Measurements from ENCODE around the gene RIC1. TPM values are rescaled to one million over a fixed set of nuclear protein-coding genes. Genes with fewer than 3 reads are reported as not detected.

RIC1 gene
- total and polyA plus RNA-seq, 9 donors = 13.4 to 20.7 (median 16.4) TPM

DNA sequence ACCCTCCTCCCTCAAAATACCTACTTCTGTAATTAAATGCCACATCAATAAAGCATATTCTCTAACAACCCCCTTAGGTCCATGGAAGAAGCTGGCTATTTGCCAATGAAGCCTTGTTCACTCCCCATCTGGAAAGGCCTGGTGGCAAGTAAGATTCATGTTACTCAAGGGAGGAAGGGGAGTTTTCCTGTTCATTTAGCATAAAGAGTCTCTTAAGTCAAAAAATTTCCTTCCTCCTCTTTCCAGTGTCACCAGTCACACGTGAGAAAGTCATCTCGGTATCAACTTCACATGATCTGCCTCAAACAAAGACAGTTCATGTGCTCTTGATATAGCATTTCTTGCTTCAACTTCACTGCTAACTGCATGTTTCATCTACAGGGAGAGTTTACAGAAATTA lies 32.7 kb upstream of the RIC1 start:
- Histone ChIP-seq H3K36me3 (ENCODE audit: control insufficient read depth, insufficient read depth, low read length) (no peaks in the 10 kb centered on the region), H3K27ac (ENCODE audit: low read length) (no peak overlapping the region), H3K4me1 (ENCODE audit: control insufficient read depth, insufficient read depth, low read length) (no peaks in the 10 kb centered on the region), H3K9me3 (replicated peaks; ENCODE audit: control insufficient read depth, low read depth, low read length) (peaks cover 2% of the 10 kb centered on the region), H3K27me3 (ENCODE audit: control insufficient read depth, insufficient read depth, low read length) (no peaks in the 10 kb centered on the region), H3K4me3 (ENCODE audit: low read length) (no peak overlapping the region)
- DNase-seq = peak; percentile 38
- WGBS (ENCODE audit: insufficient coverage) = no CpG with 5 or more reads among the region's 2 CpGs

DNA sequence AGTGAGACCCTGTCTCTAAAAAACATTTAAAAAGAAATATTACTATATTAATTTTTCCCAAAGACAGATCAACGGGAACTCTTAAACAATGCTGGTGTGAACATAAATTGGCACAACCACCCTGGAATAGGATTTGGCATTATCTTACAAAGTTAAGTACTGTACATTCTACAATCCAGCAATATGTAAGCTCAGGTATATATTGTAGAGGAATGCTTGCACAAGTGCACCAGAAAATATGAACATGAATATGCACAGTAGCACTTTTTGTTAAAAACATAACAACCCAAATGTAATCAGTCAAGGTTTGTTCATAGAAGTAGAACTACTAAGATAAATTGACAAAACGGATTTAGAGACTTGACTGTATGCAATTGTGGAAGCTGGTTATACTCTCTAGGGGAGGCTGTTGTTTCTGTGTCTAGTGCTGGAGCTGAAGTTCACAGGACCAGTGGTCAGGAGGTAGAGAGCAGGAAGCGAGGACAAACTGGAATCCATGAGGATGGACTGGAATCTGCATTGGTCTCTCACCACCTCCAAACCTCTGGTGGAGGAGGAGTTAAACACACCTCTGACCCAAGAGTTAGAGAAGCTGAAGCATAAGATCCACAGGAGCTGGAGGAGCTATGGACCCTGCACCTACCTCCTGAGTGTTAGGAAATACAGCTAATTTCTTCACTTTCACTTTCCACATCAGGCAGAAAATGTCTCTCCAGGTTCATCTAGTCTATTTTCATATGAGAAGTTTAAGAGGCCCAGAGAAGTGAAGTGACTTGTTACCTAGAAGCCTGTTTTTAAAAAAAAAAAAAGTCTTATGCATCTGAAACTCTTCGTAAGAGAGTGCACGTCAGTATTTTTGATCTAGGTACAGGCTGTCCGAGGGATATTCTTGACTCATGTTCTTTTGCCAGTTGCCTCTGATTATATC lies 20.3 kb upstream of the RIC1 start:
- Histone ChIP-seq H3K36me3 (ENCODE audit: control insufficient read depth, insufficient read depth, low read length) (no peaks in the 10 kb centered on the region), H3K27me3 (ENCODE audit: control insufficient read depth, insufficient read depth, low read length) (no peaks in the 10 kb centered on the region), H3K9me3 (replicated peaks; ENCODE audit: control insufficient read depth, low read depth, low read length) (no peaks in the 10 kb centered on the region), H3K4me1 (ENCODE audit: control insufficient read depth, insufficient read depth, low read length) (peaks cover 2% of the 10 kb centered on the region), H3K27ac (ENCODE audit: low read length) (no peak overlapping the region), H3K4me3 (ENCODE audit: low read length) (no peak overlapping the region)
- WGBS (ENCODE audit: insufficient coverage) = 83% methylated on average over 1 of the region's 6 CpGs
- no peak for DNase-seq

GRCh38 chr9:5609226-5609596 lies 19.7 kb upstream of the RIC1 start:
- no CpG with 5 or more reads among the region's 3 CpGs for WGBS (ENCODE audit: insufficient coverage)
- no peaks in the 10 kb centered on the region for H3K36me3 ChIP-seq (ENCODE audit: control insufficient read depth, insufficient read depth, low read length)
- DNase-seq = no peak
- no peak overlapping the region for H3K27ac ChIP-seq (ENCODE audit: low read length)
- no peak overlapping the region for H3K4me3 ChIP-seq (ENCODE audit: low read length)
- no peaks in the 10 kb centered on the region for H3K9me3 ChIP-seq (replicated peaks; ENCODE audit: control insufficient read depth, low read depth, low read length)
- peaks cover 2% of the 10 kb centered on the region for H3K4me1 ChIP-seq (ENCODE audit: control insufficient read depth, insufficient read depth, low read length)
- no peaks in the 10 kb centered on the region for H3K27me3 ChIP-seq (ENCODE audit: control insufficient read depth, insufficient read depth, low read length)

DNA sequence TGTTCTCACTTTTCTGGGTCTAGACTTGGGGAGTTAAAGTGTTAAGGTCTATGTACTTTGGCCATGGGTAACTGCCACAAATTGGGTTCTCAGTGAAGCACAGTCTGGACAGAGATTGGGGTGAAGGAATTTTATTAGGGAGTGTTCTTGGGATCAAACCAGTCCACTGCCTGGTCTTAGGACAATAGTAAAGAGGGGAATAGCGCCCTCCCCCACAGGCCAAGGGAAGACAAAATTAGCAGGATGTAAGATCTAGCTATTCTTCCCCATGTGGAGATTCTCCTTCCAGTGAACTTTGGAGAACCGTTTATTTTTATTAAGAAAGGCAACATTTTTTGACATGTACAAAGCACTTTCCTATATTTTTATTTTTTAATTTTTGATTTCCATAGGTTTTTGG lies 18.4 kb upstream of the RIC1 start:
- no CpG with 5 or more reads among the region's 2 CpGs for WGBS (ENCODE audit: insufficient coverage)
- H3K4me1 ChIP-seq (ENCODE audit: control insufficient read depth, insufficient read depth, low read length) = peaks cover 2% of the 10 kb centered on the region
- no peak overlapping the region for H3K27ac ChIP-seq (ENCODE audit: low read length)
- H3K9me3 ChIP-seq (replicated peaks; ENCODE audit: control insufficient read depth, low read depth, low read length) = no peaks in the 10 kb centered on the region
- H3K27me3 ChIP-seq (ENCODE audit: control insufficient read depth, insufficient read depth, low read length) = no peaks in the 10 kb centered on the region
- H3K36me3 ChIP-seq (ENCODE audit: control insufficient read depth, insufficient read depth, low read length) = no peaks in the 10 kb centered on the region
- no peak for DNase-seq
- no peak overlapping the region for H3K4me3 ChIP-seq (ENCODE audit: low read length)

DNA sequence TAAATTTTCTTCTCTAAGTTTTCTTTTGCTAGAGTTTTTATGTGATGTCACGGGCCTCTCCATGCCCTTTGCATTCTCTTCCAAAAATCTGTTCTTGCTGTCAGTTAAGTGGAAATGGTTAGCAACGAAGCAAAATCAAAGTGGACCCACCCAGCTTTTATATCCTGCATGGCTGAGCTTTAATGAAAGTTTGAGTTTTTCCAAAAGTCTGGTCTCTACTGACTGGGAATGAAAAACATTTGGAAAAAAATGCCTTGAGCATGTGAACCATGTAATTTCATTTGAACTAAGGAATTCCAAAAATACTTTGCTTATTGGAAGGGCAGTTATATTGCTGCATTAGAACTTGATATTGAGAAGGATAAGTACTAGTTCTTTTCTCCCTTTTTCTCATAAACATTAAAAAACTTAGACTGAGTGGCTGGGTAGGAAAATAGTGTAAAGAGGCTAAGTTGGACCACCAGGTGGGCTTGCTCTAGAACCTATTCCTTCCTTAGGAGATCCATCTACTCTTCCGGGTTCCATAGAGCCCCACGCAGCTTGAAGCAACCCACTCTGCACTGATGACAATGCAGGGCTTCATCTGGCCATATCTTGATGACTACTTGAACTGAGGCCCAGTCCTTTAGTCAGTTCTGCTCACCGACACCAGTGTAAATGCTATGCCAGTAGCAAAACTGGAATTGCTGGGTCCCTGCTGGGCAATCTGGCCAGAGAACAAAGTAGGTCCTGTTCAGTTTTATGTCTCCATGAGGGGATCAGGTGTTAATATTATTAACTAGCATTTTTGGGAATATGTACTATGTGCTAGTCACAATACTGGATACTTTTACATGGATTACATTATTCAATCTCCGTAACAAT lies 17.4 kb upstream of the RIC1 start:
- no peak overlapping the region for H3K4me3 ChIP-seq (ENCODE audit: low read length)
- no peaks in the 10 kb centered on the region for H3K9me3 ChIP-seq (replicated peaks; ENCODE audit: control insufficient read depth, low read depth, low read length)
- H3K27ac ChIP-seq (ENCODE audit: low read length) = no peak overlapping the region
- 71% methylated on average over 1 of the region's 6 CpGs for WGBS (ENCODE audit: insufficient coverage)
- H3K4me1 ChIP-seq (ENCODE audit: control insufficient read depth, insufficient read depth, low read length) = peaks cover 2% of the 10 kb centered on the region
- no peaks in the 10 kb centered on the region for H3K36me3 ChIP-seq (ENCODE audit: control insufficient read depth, insufficient read depth, low read length)
- no peaks in the 10 kb centered on the region for H3K27me3 ChIP-seq (ENCODE audit: control insufficient read depth, insufficient read depth, low read length)
- DNase-seq = peak; percentile 38

DNA sequence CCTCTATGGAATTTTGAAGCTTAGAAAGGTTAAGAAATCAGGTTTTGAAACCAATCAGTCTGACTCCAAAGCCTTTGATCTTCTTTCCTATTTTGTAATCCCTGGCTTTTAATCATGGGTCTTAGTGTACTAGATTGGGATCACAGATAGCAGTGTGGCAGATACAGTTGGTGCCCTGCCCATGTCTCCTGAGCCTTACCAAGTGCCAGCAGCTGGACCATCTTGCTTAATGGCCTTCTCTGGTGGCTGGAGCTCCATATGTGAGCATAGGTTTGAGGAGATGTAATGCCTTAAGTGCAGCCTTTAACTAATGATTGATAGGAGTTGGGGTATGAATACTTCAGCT lies 16.7 kb upstream of the RIC1 start:
- Histone ChIP-seq H3K4me3 (ENCODE audit: low read length) (no peak overlapping the region), H3K36me3 (ENCODE audit: control insufficient read depth, insufficient read depth, low read length) (no peaks in the 10 kb centered on the region), H3K9me3 (replicated peaks; ENCODE audit: control insufficient read depth, low read depth, low read length) (no peaks in the 10 kb centered on the region), H3K4me1 (ENCODE audit: control insufficient read depth, insufficient read depth, low read length) (peaks cover 2% of the 10 kb centered on the region), H3K27ac (ENCODE audit: low read length) (no peak overlapping the region), H3K27me3 (ENCODE audit: control insufficient read depth, insufficient read depth, low read length) (no peaks in the 10 kb centered on the region)
- no peak for DNase-seq

DNA sequence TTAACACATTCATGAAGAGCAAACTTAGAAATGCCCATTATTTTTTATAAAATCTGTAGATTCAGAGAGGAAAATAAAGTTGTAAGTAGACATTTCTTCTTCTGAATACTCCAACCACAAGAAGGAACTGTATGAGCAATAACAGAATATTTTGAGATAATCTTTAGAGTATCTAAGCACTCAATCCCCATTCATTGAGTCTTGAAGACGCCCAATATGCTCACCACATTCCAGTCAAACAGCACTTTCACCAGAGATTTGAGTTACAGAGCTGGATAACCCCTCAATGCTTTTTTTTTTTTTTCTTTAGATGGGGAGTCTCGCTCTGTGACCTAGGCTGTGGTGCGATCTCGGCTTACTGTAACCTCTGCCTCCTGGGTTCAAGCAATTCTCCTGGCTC lies 14.7 kb upstream of the RIC1 start:
- H3K4me1 ChIP-seq (ENCODE audit: control insufficient read depth, insufficient read depth, low read length) = peaks cover 2% of the 10 kb centered on the region
- no peaks in the 10 kb centered on the region for H3K9me3 ChIP-seq (replicated peaks; ENCODE audit: control insufficient read depth, low read depth, low read length)
- no peak overlapping the region for H3K4me3 ChIP-seq (ENCODE audit: low read length)
- no peaks in the 10 kb centered on the region for H3K36me3 ChIP-seq (ENCODE audit: control insufficient read depth, insufficient read depth, low read length)
- no peak overlapping the region for H3K27ac ChIP-seq (ENCODE audit: low read length)
- no peaks in the 10 kb centered on the region for H3K27me3 ChIP-seq (ENCODE audit: control insufficient read depth, insufficient read depth, low read length)
- WGBS (ENCODE audit: insufficient coverage) = no CpG with 5 or more reads among the region's 4 CpGs
- no peak for DNase-seq

- Histone ChIP-seq H3K4me1 (ENCODE audit: control insufficient read depth, insufficient read depth, low read length) (peaks cover 2% of the 10 kb centered on the region), H3K27me3 (ENCODE audit: control insufficient read depth, insufficient read depth, low read length) (no peaks in the 10 kb centered on the region), H3K27ac (ENCODE audit: low read length) (no peak overlapping the region), H3K9me3 (replicated peaks; ENCODE audit: control insufficient read depth, low read depth, low read length) (no peaks in the 10 kb centered on the region), H3K36me3 (ENCODE audit: control insufficient read depth, insufficient read depth, low read length) (no peaks in the 10 kb centered on the region), H3K4me3 (ENCODE audit: low read length) (no peak overlapping the region)
- no peak for DNase-seq
- WGBS (ENCODE audit: insufficient coverage) = no CpG with 5 or more reads among the region's 3 CpGs
These were observed 13.9 kb upstream of the RIC1 start for GRCh38 chr9:5614985-5615384.

- Histone ChIP-seq H3K36me3 (ENCODE audit: control insufficient read depth, insufficient read depth, low read length) (no peaks in the 10 kb centered on the region), H3K27ac (ENCODE audit: low read length) (no peak overlapping the region), H3K4me1 (ENCODE audit: control insufficient read depth, insufficient read depth, low read length) (no peaks in the 10 kb centered on the region), H3K27me3 (ENCODE audit: control insufficient read depth, insufficient read depth, low read length) (no peaks in the 10 kb centered on the region), H3K9me3 (replicated peaks; ENCODE audit: control insufficient read depth, low read depth, low read length) (no peaks in the 10 kb centered on the region), H3K4me3 (ENCODE audit: low read length) (no peak overlapping the region)
- peak; percentile 30 for DNase-seq
These were observed 11.2 kb upstream of the RIC1 start for GRCh38 chr9:5617749-5618148.

GRCh38 chr9:5620494-5620893 lies 8.4 kb upstream of the RIC1 start:
- H3K4me3 ChIP-seq (ENCODE audit: low read length) = no peak overlapping the region
- no peaks in the 10 kb centered on the region for H3K36me3 ChIP-seq (ENCODE audit: control insufficient read depth, insufficient read depth, low read length)
- no peaks in the 10 kb centered on the region for H3K27me3 ChIP-seq (ENCODE audit: control insufficient read depth, insufficient read depth, low read length)
- H3K9me3 ChIP-seq (replicated peaks; ENCODE audit: control insufficient read depth, low read depth, low read length) = no peaks in the 10 kb centered on the region
- H3K27ac ChIP-seq (ENCODE audit: low read length) = no peak overlapping the region
- no CpG with 5 or more reads among the region's 2 CpGs for WGBS (ENCODE audit: insufficient coverage)
- no peak for DNase-seq
- H3K4me1 ChIP-seq (ENCODE audit: control insufficient read depth, insufficient read depth, low read length) = peaks cover 4% of the 10 kb centered on the region
